Epithelial cell of esophagus (primary cell): ENCODE data around the gene SCAMP4.
A peak's percentile ranks its signal among the peaks of the same experiment; 100 is the strongest.

Source experiments
- DNase-seq: peaks from one replicate; pipeline ENCODE4 v3.0.0; 2010; ENCODE audit warnings: low read depth
- H3K4me3 ChIP-seq: 2 replicates; pipeline ENCODE4 v1.5.1; 2011; ENCODE audit warnings: mild to moderate bottlenecking, low read length, control low read depth
- TF ChIP-seq, protein P1 (sequence below): IDR thresholded peaks from 2 replicates; pipeline ENCODE4 v1.5.1; 2011; ENCODE audit warnings: low read depth, mild to moderate bottlenecking, low read length, control low read depth, inconsistent platforms; ENCODE audit not compliant: insufficient read depth; ENCODE audit errors: missing control alignments

The SCAMP4 gene

DNA sequence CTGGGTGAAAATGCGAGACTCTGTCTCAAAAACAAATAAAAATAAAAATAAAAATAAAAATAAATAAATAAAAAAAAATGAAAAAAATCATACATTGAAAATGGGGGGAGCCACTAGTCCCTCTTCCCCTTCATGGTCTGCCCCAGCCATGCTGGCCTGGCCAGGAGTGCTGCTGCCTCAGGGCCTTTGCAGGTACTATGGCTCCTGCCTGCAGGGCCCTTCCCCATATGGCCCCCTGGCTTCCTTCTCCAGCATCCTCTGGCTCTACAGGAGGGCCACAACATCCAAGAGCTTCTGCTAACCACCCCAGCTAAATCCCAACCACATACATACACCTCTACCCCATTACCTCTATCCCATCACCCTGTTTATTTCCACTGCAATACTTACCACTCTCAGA, 15.3 kb upstream of the SCAMP4 start:
- no peak for DNase-seq
- no peak overlapping the region for H3K4me3 ChIP-seq
- TF ChIP-seq, protein P1, sequence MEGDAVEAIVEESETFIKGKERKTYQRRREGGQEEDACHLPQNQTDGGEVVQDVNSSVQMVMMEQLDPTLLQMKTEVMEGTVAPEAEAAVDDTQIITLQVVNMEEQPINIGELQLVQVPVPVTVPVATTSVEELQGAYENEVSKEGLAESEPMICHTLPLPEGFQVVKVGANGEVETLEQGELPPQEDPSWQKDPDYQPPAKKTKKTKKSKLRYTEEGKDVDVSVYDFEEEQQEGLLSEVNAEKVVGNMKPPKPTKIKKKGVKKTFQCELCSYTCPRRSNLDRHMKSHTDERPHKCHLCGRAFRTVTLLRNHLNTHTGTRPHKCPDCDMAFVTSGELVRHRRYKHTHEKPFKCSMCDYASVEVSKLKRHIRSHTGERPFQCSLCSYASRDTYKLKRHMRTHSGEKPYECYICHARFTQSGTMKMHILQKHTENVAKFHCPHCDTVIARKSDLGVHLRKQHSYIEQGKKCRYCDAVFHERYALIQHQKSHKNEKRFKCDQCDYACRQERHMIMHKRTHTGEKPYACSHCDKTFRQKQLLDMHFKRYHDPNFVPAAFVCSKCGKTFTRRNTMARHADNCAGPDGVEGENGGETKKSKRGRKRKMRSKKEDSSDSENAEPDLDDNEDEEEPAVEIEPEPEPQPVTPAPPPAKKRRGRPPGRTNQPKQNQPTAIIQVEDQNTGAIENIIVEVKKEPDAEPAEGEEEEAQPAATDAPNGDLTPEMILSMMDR, result no peak

DNA sequence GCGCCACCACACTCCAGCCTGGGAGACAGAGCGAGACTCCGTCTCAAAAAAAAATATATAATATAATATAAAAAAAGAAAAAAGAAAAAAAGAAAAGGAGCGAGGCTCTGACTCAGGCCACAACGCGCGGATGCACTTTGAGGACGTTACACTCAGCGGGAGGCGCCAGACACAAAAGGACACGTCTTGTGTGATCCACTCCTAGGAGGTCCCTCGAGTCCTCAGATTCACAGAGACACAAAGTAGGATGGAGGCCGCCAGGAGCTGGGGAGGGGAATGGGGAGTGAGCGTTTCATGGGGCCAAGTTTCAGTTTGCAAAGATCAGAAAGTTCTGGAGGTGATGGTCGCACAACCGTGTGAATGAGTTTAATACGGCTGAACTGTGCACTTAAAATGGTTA, 11.4 kb upstream of the SCAMP4 start:
- DNase-seq, result no peak
- TF ChIP-seq, protein P1, result no peak
- no peak overlapping the region for H3K4me3 ChIP-seq

DNA sequence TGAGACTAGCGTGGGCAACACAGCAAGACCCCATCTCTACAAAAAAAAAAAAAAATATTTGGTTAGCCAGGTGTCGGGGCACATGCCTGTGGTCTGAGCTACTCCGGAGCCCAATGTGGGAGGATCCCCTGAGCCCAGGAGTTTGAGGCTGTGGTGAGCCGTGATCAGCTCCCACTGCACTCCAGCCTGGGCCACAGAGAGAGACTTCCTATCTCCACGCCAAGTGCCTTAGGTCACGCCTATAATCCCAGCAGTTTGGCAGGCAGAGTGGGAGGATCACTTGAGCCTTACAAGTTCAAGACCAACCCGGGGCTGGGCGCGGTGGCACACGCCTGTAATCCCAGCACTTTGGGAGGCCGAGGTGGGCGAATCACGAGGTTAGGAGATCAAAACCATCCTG, 8.7 kb upstream of the SCAMP4 start:
- TF ChIP-seq, protein P1, result no peak
- DNase-seq, result no peak
- no peak overlapping the region for H3K4me3 ChIP-seq

DNA sequence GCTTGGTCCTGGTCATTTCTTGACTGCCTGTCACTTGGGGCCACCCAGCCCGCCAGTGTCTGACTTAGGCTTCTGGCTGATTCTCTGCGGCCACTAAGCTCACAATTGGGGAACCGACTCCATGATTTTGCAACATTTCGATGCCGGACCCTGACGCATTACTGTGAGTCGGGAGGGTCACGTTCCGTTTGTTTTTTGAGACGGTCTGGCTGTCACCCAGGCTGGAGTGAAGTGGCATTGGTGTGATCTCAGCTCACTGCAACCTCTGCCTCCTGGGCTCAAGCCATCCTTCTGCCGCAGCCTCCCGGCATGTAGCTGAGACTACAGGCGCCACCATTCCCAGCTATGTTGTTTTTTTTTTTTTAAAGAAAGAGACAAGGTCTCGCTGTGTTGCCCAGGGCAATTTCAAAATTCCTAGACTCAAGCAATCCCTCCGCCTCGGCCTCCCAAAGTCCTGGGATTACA, 3.2 kb upstream of the SCAMP4 start:
- DNase-seq, result no peak
- H3K4me3 ChIP-seq, result no peak overlapping the region
- TF ChIP-seq, protein P1, result no peak

DNA sequence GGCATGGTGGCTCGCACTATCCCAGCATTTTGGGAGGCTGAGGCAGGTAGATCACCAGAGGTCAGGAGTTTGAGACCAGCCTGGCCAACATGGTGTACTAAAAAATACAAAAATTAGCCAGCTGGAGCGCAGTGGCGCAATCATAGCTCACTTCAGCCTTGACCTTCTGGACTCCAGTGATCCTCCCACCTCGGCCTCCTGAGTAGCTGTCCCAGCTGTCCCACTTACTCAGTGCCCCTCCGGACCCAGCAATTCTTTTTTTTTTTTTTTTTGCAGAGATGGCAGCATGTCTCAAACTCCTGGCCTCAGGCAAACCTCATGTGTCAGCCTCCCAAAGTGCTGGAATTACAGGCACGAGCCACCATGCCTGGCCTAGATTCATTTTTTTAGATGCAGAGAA, 2.3 kb upstream of the SCAMP4 start:
- TF ChIP-seq, protein P1, result no peak
- no peak overlapping the region for H3K4me3 ChIP-seq
- no peak for DNase-seq

DNA sequence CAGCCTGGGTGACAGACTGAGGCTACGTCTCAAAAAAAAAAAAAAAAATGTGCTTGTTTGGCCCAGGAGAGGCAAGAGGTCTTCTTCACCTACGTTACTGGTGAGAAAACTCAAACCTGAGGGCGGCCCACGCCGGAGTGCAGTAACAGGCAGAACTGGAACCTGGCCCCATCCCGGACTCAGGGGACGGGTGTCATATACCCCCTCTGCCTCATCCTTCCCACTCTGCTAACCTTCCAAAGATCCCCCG, 414 bp upstream of the SCAMP4 start:
- H3K4me3 ChIP-seq, result peak overlapping the region; percentile 52
- TF ChIP-seq, protein P1, result no peak
- DNase-seq, result no peak

DNA sequence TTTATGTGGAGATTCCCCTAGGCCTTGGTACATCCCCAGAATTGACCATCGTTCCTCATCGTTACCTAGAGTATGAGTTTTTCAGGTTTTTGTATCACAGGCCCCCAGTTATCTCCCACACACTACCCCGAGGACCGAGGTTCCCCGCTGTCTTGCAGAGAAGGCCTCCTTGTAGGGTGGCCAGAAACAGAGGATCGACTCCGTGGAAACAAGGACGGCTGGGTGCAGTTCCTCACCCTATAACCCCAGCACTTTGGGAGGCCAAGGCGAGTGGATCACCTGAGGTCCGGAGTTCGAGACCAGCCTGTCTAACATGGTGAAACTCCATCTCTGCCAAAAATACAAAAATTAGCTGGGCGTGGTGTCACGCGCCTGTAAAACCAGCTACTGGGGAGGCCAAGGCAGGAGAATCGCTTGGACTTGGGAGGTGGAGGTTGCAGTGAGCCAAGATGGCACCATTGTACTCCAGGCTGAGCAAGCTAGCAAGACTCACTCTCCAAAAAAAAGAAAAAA, 720 bp downstream of the SCAMP4 start:
- no peak for DNase-seq
- TF ChIP-seq, protein P1, result no peak
- peak overlapping the region; percentile 64 for H3K4me3 ChIP-seq
